Measurements from ENCODE around the gene CCDC91. TPM values are rescaled to one million over a fixed set of nuclear protein-coding genes. Genes with fewer than 3 reads are reported as not detected.

The CCDC91 gene
- total RNA-seq, 1 donor from 2014 or later: 12.3 TPM

DNA sequence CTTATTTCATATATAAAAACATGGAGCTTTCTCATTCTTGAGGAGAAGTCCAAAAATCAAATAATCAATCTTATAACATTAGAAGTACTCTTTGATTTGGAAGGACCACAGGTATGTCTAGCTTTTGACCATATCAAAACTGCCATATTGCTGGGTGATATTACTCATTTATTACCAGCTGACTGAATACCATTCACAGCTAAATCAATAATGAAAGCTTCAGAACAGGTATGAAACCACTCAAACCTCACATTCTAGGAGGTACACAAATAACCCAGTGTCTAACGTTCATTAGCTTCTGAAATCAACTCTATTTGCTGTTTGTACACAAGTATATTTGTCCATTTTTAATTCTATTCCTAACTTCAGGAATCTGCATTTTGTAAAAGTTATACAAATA lies 16.8 kb upstream of the CCDC91 start:
- Mint-ChIP-seq H3K4me3 (ENCODE audit: unreplicated experiment) (no peak overlapping the region), H3K4me1 (ENCODE audit: unreplicated experiment) (peaks cover 17% of the 10 kb centered on the region), H3K27me3 (ENCODE audit: unreplicated experiment) (peaks cover 3% of the 10 kb centered on the region), H3K27ac (ENCODE audit: unreplicated experiment) (no peak overlapping the region), H3K9me3 (ENCODE audit: unreplicated experiment) (no peaks in the 10 kb centered on the region), H3K36me3 (ENCODE audit: low read depth, unreplicated experiment) (no peaks in the 10 kb centered on the region)
- TF ChIP-seq, protein P1, sequence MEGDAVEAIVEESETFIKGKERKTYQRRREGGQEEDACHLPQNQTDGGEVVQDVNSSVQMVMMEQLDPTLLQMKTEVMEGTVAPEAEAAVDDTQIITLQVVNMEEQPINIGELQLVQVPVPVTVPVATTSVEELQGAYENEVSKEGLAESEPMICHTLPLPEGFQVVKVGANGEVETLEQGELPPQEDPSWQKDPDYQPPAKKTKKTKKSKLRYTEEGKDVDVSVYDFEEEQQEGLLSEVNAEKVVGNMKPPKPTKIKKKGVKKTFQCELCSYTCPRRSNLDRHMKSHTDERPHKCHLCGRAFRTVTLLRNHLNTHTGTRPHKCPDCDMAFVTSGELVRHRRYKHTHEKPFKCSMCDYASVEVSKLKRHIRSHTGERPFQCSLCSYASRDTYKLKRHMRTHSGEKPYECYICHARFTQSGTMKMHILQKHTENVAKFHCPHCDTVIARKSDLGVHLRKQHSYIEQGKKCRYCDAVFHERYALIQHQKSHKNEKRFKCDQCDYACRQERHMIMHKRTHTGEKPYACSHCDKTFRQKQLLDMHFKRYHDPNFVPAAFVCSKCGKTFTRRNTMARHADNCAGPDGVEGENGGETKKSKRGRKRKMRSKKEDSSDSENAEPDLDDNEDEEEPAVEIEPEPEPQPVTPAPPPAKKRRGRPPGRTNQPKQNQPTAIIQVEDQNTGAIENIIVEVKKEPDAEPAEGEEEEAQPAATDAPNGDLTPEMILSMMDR (IDR thresholded peaks at IDR 0.05; ENCODE audit: unreplicated experiment): no peak
- no peak for DNase-seq (ENCODE audit: low spot score)

GRCh38 chr12:28175098-28175589 lies 15.1 kb upstream of the CCDC91 start:
- DNase-seq (ENCODE audit: low spot score): no peak
- H3K4me3 Mint-ChIP-seq (ENCODE audit: unreplicated experiment): no peak overlapping the region
- TF ChIP-seq, protein P1 (IDR thresholded peaks at IDR 0.05; ENCODE audit: unreplicated experiment): no peak
- peaks cover 17% of the 10 kb centered on the region for H3K4me1 Mint-ChIP-seq (ENCODE audit: unreplicated experiment)
- no peaks in the 10 kb centered on the region for H3K9me3 Mint-ChIP-seq (ENCODE audit: unreplicated experiment)
- H3K27ac Mint-ChIP-seq (ENCODE audit: unreplicated experiment): no peak overlapping the region
- H3K36me3 Mint-ChIP-seq (ENCODE audit: low read depth, unreplicated experiment): no peaks in the 10 kb centered on the region
- H3K27me3 Mint-ChIP-seq (ENCODE audit: unreplicated experiment): peaks cover 1% of the 10 kb centered on the region

DNA sequence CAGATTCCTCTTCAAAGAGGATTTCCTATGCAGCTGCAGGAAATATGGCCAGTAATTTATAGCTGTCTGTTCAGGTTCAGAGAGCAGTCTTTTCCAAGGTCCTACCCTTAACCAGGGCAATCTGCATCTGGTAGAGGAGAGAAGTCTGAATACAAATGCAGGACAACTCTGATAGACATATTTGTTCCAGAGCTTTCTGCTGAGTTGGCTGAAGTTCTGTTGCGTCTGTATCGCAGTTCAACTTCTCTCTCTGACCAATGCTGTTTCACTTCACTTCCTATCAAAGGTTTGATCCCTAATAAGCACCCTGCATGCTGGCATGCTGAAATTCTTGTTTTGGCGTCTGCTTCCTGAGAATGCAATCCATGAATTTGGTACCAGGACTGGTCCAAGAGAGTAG lies 14.0 kb upstream of the CCDC91 start:
- no peak for DNase-seq (ENCODE audit: low spot score)
- Mint-ChIP-seq H3K27ac (ENCODE audit: unreplicated experiment) (no peak overlapping the region), H3K4me3 (ENCODE audit: unreplicated experiment) (no peak overlapping the region), H3K4me1 (ENCODE audit: unreplicated experiment) (peaks cover 17% of the 10 kb centered on the region), H3K27me3 (ENCODE audit: unreplicated experiment) (peaks cover 1% of the 10 kb centered on the region), H3K36me3 (ENCODE audit: low read depth, unreplicated experiment) (no peaks in the 10 kb centered on the region), H3K9me3 (ENCODE audit: unreplicated experiment) (no peaks in the 10 kb centered on the region)
- TF ChIP-seq, protein P1 (IDR thresholded peaks at IDR 0.05; ENCODE audit: unreplicated experiment): no peak

DNA sequence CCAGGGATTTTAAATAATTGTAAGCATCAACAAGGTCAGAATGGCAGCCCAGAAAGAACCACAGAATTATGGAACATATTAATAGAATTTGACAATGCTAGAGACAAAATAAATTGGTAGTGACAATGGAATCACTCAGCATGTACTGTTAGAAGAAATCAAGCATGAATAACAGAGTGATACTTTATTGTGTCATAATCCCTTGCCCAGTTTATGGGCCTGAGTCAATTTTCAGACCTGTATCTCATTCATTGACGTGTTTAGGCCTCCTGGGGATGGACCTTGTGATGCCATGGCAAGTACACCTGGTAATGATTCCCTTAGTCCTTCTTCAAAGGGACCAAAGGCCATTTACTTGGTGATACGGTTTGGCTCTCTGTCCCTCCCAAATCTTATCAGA lies 12.8 kb upstream of the CCDC91 start:
- TF ChIP-seq, protein P1 (IDR thresholded peaks at IDR 0.05; ENCODE audit: unreplicated experiment): no peak
- no peak for DNase-seq (ENCODE audit: low spot score)
- H3K27me3 Mint-ChIP-seq (ENCODE audit: unreplicated experiment): peaks cover 1% of the 10 kb centered on the region
- no peaks in the 10 kb centered on the region for H3K9me3 Mint-ChIP-seq (ENCODE audit: unreplicated experiment)
- H3K4me3 Mint-ChIP-seq (ENCODE audit: unreplicated experiment): no peak overlapping the region
- no peaks in the 10 kb centered on the region for H3K36me3 Mint-ChIP-seq (ENCODE audit: low read depth, unreplicated experiment)
- no peak overlapping the region for H3K27ac Mint-ChIP-seq (ENCODE audit: unreplicated experiment)
- peaks cover 17% of the 10 kb centered on the region for H3K4me1 Mint-ChIP-seq (ENCODE audit: unreplicated experiment)

- Mint-ChIP-seq H3K27ac (ENCODE audit: unreplicated experiment) (no peak overlapping the region), H3K4me1 (ENCODE audit: unreplicated experiment) (peaks cover 17% of the 10 kb centered on the region), H3K27me3 (ENCODE audit: unreplicated experiment) (peaks cover 1% of the 10 kb centered on the region), H3K36me3 (ENCODE audit: low read depth, unreplicated experiment) (no peaks in the 10 kb centered on the region), H3K4me3 (ENCODE audit: unreplicated experiment) (no peak overlapping the region), H3K9me3 (ENCODE audit: unreplicated experiment) (no peaks in the 10 kb centered on the region)
- no peak for DNase-seq (ENCODE audit: low spot score)
- TF ChIP-seq, protein P1 (IDR thresholded peaks at IDR 0.05; ENCODE audit: unreplicated experiment): no peak
Observed at GRCh38 chr12:28177905-28178304, 12.4 kb upstream of the CCDC91 start.

Data from endothelial cell (in vitro differentiated cells).